Measurements from ENCODE around the gene TRAF6. TPM values are rescaled to one million over a fixed set of nuclear protein-coding genes. Genes with fewer than 3 reads are reported as not detected.

The TRAF6 gene
- total and polyA plus RNA-seq, 10 of the 15 experiments (the other 5 are each of a cell fraction or from before 2014, with no cell fraction given), result 1.4 to 10.9 (median 7.0) TPM

- ChIA-PET RAD21 (ENCODE audit: unreplicated experiment) (no interaction called here), SMC1A (ENCODE audit: uncharacterized antibody, unreplicated experiment) (no interaction called here), CTCF (interaction anchor here (2.9 kb wide), 1 partner anchor 24 kb away, joined by 10 read pairs; no protein-coding TSS in a partner anchor), POLR2A (interaction anchor here (0.7 kb wide), 1 partner anchor 104 kb away, joined by 3 read pairs; no protein-coding TSS in a partner anchor)
- Histone ChIP-seq H2AFZ (ENCODE audit: control insufficient read depth, low read depth, low read length) (no peak overlapping the region), H3K4me2 (ENCODE audit: control insufficient read depth, insufficient read depth) (no peak overlapping the region), H3K4me1 (ENCODE audit: control insufficient read depth, insufficient read depth, low read length) (peaks cover 12% of the 10 kb centered on the region), H3K4me3 (no peak overlapping the region), H3K9me3 (replicated peaks; ENCODE audit: control insufficient read depth, insufficient read depth, low read length) (no peaks in the 10 kb centered on the region), H4K20me1 (ENCODE audit: control insufficient read depth, insufficient read depth) (no peaks in the 10 kb centered on the region), H3K9ac (ENCODE audit: control insufficient read depth, insufficient read depth, low read length) (no peak overlapping the region), H3K79me2 (ENCODE audit: control insufficient read depth, insufficient read depth, low read length) (no peaks in the 10 kb centered on the region), H3K27me3 (replicated peaks in 1 of 2; ENCODE audit: control insufficient read depth in 2 of 2, insufficient read depth in 2 of 2, low read length in 1 of 2) (no peaks in the 10 kb centered on the region; a peak in 1 of 4 replicates), H3K36me3 (ENCODE audit: control insufficient read depth in 2 of 2, insufficient read depth in 2 of 2, low read length in 1 of 2) (no peaks in the 10 kb centered on the region), H3K27ac (ENCODE audit: control insufficient read depth, insufficient read depth) (no peak overlapping the region)
- in situ Hi-C loops (cut with MboI), result no loop called here
- no peak for FAIRE-seq
- ATAC-seq, result no peak
- DNase-seq (ENCODE audit: low read depth, low spot score), result no peak
- no TSS peak for BruUV-seq (replicated peaks)
- intact Hi-C loops (cut with micrococcal nuclease; ENCODE audit: unreplicated experiment), result no loop called here
- 87% methylated on average over 16 of the region's 18 CpGs for WGBS (ENCODE audit: insufficient coverage, insufficient replicate concordance, low lambda C conversion rate, missing lambda C conversion rate)
- TF ChIP-seq FOS (IDR thresholded peaks at IDR 0.05; ENCODE audit: borderline replicate concordance, extremely low read depth, insufficient read length), result no peak
- no peak for TF ChIP-seq KDM1A (IDR thresholded peaks at IDR 0.05; ENCODE audit: borderline replicate concordance)
- no peak for TF ChIP-seq USF1 (IDR thresholded peaks at IDR 0.05; ENCODE audit: borderline replicate concordance, extremely low read length, insufficient read depth, low read depth, low read length)
- no peak for TF ChIP-seq ZZZ3 (IDR thresholded peaks at IDR 0.05; ENCODE audit: control insufficient read depth, insufficient read length, low read depth)
- no peak for TF ChIP-seq TCF3 (IDR thresholded peaks at IDR 0.05; ENCODE audit: borderline replicate concordance, insufficient read depth, low read depth, low read length)
- TF ChIP-seq REST (IDR thresholded peaks at IDR 0.05; ENCODE audit: low read depth, low read length), result no peak
- TF ChIP-seq BMI1 (IDR thresholded peaks at IDR 0.05; ENCODE audit: borderline replicate concordance), result no peak
- no peak for TF ChIP-seq SREBF1 (IDR thresholded peaks at IDR 0.05; ENCODE audit: low read length)
- TF ChIP-seq MTA2 (IDR thresholded peaks at IDR 0.05; ENCODE audit: low read depth), result no peak
Observed at GRCh38 chr11:36454551-36454940, 55.5 kb downstream of the TRAF6 start.
